GM18508 (cell line): ENCODE results near the gene AKR1C2.
"Not testable (repeated sequence)": the region's sequence is repeated elsewhere in the genome, so short reads cannot be mapped to it uniquely, and the experiment has no call there.

Experiments
- ATAC-seq: cut with Tn5 transposase; IDR thresholded peaks from one replicate; pipeline ENCODE4 v1.9.1; 2021; ENCODE audit warnings: moderate number of reproducible peaks; ENCODE audit not compliant: insufficient read depth, unreplicated experiment

The AKR1C2 gene

DNA sequence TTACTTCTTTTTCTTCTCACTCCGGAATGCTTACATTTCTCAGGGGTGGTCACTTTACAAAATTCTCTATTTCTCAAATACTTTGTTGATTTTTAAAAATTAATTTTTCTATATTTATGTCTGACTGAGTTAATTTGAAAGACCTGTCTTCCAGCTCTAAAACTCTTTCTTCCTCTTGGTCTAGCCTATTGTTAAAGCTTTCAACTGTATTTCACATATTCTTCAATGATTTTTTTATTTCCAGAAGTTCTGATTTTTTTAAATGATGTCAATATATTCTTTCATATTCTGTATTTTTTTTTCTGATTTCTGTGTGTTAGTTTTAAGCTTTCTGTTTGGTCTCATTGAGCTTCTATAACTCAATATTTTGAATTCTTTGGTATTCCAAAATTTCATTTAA is 27.3 kb upstream of the AKR1C2 start:
- no peak for ATAC-seq

DNA sequence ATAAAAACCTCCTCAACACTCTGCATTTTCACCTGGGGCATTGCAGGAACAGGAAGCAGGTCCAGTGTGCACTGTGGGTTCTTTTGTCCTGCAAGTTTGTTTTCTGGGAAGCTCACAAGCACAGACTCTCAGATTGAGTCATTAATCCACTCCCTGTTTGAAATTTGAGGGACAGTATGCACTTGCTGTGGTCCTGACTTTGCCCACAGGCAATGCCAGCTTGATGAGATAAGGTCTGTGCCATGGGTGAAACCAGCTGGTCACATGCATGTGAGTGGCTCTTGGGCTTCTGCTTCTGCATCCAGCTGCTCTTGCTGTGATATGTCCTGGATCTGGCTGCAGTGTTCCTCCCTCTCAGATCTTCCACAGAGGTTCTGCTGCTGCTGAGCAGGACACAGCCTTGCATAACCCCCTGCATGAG is 21.8 kb upstream of the AKR1C2 start:
- not testable (repeated sequence) for ATAC-seq

DNA sequence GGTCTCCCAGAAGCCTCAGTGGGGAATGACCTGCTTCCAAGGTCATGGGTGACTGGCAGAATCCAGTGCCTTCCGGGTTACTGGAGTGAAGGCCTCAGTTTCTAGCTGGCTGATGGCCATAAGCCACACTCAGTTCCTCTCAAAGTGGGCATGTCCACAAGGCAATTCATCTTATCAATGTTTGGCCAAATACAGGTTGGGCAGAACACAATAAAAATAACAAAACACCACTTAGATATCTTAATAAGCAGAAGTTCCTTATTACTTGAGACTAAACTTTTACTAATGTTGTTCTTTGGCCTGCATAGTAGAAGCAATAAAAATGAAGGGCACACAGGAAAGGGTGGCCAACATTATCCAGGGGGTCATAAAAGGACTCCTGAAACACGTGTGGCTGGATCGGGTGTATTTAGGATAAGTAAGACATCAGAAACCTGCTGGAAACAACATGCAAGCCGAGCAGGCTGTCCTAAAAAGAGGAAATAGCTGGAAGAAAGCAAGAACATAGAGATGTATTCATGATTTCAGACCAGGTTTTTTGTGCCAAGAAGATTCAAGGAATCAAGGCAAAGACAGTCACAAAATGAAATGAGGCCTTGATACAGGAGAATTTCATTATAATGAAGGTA is 19.6 kb upstream of the AKR1C2 start:
- ATAC-seq: no peak

DNA sequence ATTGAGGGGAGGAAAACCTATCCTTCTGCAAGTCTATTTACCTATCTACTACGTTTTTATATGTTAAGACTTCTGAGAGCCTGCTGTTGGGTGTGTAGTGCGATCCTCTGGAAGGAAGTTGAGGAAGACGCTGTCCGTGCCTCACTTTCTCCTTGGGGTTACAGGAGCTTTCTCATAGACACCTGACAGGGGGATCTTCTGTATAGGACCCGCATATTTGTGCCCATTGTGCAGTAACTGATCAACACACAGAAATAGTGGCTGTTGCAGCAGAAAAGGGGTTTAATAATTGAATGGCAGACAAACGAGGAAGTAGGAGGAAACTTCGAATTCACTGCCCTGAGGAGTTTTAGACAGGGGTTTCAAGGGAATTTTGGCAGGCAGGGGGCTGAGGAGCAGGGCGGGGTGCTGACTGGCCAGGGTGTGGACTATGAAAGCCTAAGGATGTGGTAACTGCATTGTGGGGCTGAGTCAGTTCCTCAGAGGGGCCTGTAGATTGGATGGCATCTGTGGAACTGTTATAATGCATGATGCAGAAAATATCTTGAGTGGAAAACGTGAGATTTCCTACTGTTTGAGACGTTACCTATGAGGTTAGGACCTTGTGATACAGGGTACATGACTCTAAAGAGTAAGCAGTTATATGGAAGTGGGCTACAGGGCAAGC is 18.1 kb upstream of the AKR1C2 start:
- ATAC-seq: not testable (repeated sequence)

DNA sequence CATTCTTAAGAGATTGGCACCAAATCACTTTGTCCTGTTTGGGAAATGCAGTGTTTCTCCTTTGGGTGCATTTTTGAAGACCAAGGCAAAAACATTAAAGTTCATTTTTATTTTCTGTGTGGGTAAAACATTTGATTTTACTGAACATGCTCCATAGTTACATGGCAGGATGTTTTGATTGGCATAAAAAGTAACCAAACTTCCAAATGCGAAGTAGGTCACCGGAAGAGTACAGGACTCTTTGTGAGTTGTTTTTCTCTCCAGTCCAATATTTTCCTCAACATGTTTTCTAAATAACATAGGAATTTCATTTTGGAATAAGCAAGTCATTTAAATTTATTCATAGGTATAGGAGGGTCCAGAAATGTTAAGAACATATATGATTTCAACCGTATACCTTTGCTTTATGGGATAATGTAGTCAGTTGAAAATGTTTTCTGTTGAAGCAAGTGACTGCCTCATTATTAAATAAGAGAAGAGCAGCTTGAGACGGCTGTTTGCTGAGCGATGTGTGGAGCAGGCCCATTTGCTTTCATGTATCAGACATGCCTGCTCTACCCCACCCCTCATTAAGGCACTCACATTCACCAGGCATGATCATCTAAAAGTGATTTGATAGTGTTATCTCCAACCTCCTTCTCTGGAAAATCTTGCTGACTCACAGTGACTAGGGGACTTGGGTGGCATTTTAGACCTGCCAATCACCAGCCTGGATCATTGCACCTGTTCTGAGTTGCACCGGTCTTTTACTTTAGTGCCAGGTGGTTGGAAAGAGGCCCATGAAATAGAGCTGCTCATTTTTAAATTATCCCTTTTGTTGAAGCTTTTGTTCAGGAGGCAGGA is 16.3 kb upstream of the AKR1C2 start:
- not testable (repeated sequence) for ATAC-seq

DNA sequence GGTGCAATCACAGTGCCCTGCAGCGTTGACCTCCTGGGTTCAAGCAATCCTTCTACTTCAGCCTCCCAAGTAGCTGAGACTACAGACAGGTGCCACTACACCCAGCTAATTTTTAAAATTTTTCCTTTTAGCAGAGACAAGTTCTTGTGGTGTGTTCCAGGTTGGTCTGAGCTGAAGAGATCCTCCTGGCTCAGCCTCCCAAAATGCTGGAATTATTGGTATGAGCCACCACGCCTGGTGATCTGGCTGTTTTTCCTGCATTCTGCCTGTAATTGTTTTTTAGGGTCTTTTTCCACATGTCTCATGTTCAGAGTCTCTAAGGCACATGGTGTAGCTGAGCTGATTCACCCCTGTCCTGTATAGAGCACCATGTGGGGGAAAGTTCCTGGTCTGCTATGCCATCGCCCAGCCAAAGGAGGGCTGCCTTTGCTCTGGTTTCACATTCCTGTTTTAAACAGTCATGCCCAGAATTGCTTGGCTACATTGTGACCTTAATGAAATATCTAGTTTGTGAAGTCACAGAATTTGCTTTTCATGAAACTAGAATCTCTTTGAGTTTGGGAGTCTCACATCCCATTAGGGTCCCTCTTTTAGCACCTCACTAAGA is 15.1 kb upstream of the AKR1C2 start:
- ATAC-seq: not testable (repeated sequence)

DNA sequence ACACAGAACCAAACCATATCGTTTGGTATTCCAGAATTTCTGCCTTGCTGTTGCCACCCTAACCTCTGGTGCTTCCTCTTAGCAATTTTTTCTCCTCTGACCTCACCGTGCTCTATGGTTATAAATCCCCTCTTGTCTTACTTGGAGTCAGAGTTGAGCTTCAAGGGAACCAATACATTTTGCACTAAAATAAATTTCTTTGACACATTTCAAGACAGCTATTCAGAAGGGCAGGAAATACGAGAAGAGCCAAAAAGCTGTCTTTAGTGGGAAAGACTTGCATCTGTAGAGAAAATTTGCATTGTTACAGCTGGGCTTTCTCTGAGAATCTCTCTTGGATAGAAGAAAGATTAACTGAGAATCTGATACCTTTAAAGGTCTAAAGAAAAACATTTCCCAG is 14.5 kb upstream of the AKR1C2 start:
- ATAC-seq: no peak

DNA sequence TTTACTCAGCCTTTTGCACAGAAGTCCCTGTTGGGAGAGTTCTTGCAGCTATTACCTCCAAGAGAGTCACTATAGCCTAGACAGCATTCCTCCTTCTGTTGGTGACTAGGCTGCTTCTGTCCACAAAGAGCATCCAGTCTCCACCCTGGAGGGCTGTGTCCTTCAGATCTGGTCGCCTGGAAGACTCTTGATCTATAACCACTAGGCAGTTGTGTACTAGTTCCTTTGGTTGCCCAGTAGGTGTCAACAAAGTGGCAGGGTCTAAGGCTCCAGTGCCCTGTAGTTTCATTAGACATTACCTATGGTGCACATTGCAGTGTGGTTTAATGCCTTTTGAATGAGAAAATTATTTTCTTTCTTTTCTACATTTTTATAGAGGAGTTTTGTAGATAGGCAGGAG is 11.3 kb upstream of the AKR1C2 start:
- ATAC-seq: no peak

- ATAC-seq: not testable (repeated sequence)
These were observed 10.7 kb upstream of the AKR1C2 start for GRCh38 chr10:5014200-5014910.

- no peak for ATAC-seq
These were observed 9.7 kb upstream of the AKR1C2 start for GRCh38 chr10:5013385-5013784.

DNA sequence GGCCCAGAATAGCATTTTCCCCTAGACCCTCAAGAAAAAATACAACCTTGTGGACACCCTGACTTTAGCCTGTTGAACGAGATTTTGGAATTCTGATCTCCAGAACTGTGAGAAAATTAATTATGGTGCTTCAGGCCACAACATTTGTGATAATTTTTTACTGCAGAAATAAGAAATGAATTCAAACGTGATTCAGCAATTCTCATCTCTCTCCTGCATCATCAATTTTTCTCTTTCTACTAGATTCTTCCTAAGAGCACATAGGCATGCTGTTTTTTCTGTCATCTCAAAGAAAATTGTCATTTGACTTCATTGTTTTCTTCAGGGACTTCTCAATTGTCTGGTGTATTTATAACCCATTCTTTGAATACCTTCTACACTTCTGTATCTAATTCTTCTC is 8.9 kb upstream of the AKR1C2 start:
- no peak for ATAC-seq

DNA sequence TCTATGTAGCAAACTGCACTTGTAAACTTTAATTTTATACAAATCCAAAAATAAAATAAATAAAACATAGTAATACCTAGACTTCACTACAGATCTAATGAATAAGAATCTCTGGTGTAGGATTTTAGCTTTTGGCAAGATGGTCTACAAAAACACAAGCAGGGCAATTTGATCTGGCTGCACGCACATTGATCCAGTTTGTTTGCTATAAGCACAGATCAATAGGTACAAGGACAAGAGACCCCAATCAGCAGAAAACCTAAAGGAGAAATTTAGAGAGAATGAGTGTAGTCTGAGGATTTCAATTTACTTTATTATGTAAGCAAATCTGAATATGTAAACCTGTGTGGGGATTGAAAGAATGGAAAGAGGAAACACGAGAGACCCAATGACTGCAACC is 7.7 kb upstream of the AKR1C2 start:
- not testable (repeated sequence) for ATAC-seq

DNA sequence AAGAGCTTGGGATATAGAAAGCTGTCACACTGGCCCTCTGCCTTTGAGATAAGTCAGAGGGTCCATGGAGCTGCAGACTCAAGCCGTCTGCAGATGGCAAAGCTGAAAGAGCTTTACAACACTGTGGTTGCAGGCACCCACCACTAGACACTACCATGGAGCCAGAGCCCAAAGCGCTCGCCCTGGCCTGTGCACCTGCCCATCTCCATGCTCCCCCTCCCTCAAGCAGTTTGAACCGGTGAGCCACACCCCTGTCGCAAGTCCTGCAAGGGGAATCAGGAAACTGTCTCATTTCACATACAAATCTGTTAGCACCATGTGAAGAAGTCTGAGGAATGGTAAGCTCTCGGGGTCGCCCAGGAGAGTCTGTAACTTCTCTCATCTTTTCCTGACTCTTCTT is 6.4 kb upstream of the AKR1C2 start:
- ATAC-seq: not testable (repeated sequence)

GRCh38 chr10:5008857-5009548 is 5.3 kb upstream of the AKR1C2 start:
- ATAC-seq: not testable (repeated sequence)

GRCh38 chr10:5004501-5004900 is 844 bp upstream of the AKR1C2 start:
- not testable (repeated sequence) for ATAC-seq

DNA sequence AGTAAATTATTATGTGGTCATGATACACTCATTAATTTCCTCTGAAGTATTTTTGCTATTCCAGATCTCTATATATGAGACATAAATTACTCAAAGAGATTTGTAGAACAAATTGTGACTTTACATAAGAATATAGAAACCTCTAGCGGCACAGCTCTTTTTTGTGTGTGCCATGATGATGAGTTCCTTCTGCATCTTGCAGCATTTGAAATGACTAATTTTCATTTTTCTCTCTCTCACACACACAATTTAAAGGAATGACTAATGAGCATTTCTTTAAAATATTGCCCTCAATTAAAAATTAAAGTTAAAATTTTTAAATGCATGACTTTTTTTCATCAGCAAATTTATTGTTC is 351 bp upstream of the AKR1C2 start:
- ATAC-seq: not testable (repeated sequence)

- ATAC-seq: no peak
These were observed 1.5 kb downstream of the AKR1C2 start for GRCh38 chr10:5002013-5002727.

DNA sequence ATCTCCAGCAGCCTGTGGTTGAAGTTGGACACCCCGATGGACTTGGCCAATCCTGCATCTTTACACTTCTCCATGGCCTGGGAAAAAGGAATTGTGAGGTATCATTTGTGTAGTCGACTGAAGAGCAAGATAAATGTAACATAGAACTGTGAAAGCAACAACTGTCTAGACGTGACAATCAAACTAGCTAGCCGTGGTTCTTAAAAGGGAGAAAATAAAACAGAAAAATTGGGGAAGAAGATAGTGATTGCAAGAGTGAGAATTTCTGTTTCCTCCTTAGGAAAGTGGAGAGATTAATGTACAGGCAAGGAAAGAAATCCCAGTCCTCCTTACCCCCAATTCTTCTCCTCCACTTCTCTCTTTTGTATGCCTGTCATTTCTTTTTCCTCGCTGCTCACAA is 5.0 kb downstream of the AKR1C2 start:
- no peak for ATAC-seq

GRCh38 chr10:4994260-4994659 is 9.4 kb downstream of the AKR1C2 start:
- ATAC-seq: not testable (repeated sequence)
